HG03060 (cell line): ENCODE results near the gene ZNF383.
"Not testable (repeated sequence)": the region's sequence is repeated elsewhere in the genome, so short reads cannot be mapped to it uniquely, and the experiment has no call there.

Experiments
- ATAC-seq: cut with Tn5 transposase; IDR thresholded peaks from one replicate; pipeline ENCODE4 v1.9.1; 2021; ENCODE audit warnings: low read depth, moderate number of reproducible peaks; ENCODE audit not compliant: unreplicated experiment

Gene ZNF383

DNA sequence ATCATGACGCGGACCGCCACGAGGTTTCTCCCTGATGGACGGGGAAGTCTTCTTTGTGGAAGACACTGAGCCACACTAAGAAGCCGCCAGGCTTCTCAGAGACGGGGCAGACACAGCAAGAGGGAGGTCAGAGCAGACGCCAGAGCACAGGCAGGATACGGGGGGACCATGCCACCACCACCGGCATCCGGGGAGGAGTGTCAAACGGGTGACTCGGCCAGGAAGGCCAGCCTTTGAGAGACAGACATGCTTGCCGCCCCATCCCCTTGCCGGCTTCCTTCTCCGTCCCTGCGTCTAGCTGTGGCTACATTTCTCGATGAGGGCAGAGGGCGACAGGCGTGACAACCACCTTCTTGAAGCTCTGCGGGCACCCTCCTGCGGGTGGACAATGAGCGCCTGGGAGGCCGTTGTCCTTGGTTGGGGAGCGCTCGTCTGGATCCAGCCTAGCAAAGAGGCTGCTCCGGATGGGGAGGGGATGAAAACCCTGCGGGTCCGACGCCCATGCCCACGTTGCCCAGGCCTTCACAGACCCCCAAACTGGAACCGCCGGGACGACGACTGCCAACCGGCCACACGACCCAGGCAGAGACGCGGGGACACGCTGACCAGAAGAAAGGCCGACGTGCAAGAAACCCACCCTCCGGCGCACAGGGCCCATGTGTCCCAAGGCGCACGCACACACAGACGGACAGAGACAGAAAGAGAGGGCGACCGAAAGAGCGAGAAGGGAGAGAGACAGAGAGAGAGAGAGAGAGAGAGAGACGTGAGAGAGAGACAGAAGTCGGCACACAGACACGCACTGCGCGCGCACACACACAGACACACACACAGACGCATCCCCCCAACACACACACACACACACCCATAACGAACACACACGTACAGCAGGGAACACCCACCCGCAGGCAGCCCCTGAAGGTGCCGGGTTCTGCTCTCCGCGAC lies 75.3 kb downstream of the ZNF383 start:
- not testable (repeated sequence) for ATAC-seq

- ATAC-seq = not testable (repeated sequence)
Observed at GRCh38 chr19:37294246-37294645, 76.2 kb downstream of the ZNF383 start.
